Thoracic aorta endothelial cell (primary cell): ENCODE data around the gene KRTAP12-3. TPM values are rescaled to one million over a fixed set of nuclear protein-coding genes. Genes with fewer than 3 reads are reported as not detected.

ENCODE experiments used
- small RNA-seq: library from RNA; depleted of rRNA; stranded (forward); fragments of <200 nt; gene quantifications from one replicate; pipeline ENCODE3, GENCODE V24; 2012
- total RNA-seq: library from RNA; depleted of rRNA; stranded (reverse); fragments of >200 nt; gene quantifications from 2 replicates; pipeline ENCODE4 v1.2.3, GENCODE V29; 2012

The KRTAP12-3 gene
- not detected in 2 replicates for total RNA-seq

GRCh38 chr21:44657635-44658540 is at the start of gene KRTAP12-3:
TSS of gene KRTAP12-3 (plus strand) at chr21:44657932. CDS start at chr21:44657980, 48 bp downstream.

DNA sequence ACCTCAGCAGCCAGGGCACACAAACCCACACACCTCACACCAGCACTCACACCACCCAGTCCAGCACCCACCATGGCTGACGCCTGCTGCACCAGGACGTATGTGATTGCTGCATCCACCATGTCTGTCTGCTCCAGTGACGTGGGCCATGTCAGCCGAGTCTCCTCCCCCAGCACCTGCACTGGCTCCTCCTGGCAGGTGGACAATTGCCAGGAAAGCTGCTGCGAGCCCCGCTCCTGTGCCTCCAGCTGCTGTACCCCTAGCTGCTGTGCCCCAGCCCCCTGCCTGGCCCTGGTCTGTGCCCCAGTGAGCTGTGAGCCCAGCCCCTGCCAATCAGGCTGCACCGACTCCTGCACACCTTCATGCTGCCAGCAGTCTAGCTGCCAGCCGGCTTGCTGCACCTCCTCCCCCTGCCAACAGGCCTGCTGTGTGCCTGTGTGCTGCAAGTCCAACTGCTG is 45.7 kb upstream of the KRTAP12-3 start, which contains the start of gene KRTAP10-8:
Gene KRTAP10-8, plus strand, starts transcription at position 51 of the 458 bp plus-strand sequence. Its CDS starts 22 bp downstream, at position 73.

GRCh38 chr21:44626673-44627143 is 31.0 kb upstream of the KRTAP12-3 start, which contains the start of gene KRTAP10-9:
TSS of gene KRTAP10-9 (plus strand) at chr21:44627093. CDS start at chr21:44627172, 79 bp downstream.

DNA sequence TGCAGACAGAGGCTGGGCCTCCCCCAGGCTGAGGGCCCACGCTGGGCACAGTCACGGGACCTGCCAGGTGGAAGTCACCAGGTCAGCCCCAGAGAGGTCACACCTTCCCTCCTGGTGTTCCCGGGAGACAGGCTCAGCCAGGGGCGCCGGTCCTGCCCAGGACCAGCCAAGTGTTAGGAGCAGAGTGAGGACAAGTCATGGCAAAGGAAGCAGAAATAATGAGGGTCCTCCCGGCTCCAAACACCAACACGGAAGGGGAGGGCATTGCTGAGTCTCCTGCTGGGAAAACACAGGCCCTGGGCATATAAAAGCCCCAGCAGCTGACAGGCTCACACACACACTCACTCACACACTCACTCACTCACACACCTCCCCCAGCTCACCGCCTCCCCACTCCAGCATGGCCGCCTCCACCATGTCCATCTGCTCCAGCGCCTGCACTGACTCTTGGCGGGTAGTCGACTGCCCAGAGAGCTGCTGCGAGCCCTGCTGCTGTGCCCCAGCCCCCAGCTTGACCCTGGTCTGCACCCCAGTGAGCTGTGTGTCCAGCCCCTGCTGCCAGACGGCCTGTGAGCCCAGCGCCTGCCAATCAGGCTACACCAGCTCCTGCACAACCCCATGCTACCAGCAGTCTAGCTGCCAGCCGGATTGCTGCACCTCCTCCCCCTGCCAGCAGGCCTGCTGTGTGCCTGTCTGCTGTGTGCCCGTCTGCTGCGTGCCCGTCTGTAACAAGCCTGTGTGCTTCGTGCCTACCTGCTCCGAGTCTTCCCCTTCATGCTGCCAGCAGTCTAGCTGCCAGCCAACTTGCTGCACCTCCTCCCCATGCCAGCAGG is 20.5 kb upstream of the KRTAP12-3 start, which contains the start of gene KRTAP10-10:
Gene KRTAP10-10, plus strand, starts transcription at position 339 of the 833 bp plus-strand sequence. Its CDS starts 62 bp downstream, at position 401.

DNA sequence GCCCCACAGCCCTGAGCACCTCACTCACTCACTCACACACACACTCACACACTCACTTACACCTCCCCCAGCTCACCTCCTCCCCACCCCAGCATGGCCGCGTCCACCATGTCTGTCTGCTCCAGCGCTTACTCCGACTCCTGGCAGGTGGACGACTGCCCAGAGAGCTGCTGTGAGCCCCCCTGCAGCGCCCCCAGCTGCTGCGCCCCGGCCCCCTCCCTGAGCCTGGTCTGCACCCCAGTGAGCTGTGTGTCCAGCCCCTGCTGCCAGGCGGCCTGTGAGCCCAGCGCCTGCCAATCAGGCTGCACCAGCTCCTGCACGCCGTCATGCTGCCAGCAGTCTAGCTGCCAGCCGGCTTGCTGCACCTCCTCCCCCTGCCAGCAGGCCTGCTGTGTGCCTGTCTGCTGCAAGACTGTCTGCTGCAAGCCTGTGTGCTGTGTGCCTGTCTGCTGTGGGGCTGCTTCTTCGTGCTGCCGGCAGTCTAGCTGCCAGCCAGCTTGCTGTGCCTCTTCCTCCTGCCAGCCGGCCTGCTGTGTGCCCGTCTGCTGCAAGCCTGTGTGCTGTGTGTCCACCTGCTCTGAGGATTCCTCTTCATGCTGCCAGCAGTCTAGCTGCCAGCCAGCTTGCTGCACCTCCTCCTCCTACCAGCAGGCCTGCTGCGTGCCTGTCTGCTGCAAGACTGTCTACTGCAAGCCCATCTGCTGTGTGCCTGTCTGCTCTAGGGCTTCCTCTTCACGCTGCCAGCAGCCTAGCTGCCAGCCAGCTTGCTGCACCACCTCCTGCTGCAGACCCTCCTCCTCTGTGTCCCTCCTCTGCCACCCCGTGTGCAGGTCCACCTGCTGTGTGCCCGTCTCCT is 11.1 kb upstream of the KRTAP12-3 start, which contains the start of gene KRTAP10-11:
Gene KRTAP10-11, plus strand, starts transcription at position 49 of the 856 bp plus-strand sequence. Its CDS starts 45 bp downstream, at position 94.

DNA sequence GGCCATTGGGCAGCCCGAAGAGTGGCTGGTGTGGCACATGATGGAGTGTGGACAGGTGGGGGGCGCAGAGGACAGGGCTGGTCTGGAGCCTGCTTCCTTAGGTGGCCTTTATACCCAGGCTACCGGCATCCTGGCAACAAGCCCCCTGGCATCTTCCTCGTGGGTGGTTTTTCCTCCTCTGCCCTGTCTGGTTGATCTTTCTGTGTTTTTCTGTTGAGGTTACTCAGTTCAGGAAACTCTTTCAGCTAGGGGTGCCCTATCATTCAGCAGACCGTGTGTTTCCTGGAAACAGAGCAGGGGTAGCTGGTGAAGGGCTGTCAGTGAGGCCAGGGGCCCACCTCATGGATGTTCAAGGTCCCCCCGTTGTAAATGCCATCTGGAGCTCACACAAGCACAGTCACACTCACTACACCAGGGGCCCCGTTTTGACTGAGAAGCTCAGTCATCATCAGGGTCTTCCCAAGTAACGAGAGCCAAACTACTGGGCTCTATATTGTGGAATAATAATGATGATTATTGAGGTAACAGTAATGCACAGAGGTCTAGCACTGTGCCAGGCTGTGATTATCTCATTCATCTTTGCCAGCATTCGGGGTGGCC is 3.1 kb upstream of the KRTAP12-3 start, which contains the start of gene KRTAP12-4:
Gene KRTAP12-4, minus strand, starts transcription at position 84 of the 600 bp plus-strand sequence. Its CDS starts 45 bp downstream, at position 39.

GRCh38 chr21:44666401-44667320 is 8.9 kb downstream of the KRTAP12-3 start, which contains the start of gene KRTAP12-2:
TSS of gene KRTAP12-2 (minus strand) at chr21:44666927. CDS start at chr21:44666886, 41 bp downstream.

DNA sequence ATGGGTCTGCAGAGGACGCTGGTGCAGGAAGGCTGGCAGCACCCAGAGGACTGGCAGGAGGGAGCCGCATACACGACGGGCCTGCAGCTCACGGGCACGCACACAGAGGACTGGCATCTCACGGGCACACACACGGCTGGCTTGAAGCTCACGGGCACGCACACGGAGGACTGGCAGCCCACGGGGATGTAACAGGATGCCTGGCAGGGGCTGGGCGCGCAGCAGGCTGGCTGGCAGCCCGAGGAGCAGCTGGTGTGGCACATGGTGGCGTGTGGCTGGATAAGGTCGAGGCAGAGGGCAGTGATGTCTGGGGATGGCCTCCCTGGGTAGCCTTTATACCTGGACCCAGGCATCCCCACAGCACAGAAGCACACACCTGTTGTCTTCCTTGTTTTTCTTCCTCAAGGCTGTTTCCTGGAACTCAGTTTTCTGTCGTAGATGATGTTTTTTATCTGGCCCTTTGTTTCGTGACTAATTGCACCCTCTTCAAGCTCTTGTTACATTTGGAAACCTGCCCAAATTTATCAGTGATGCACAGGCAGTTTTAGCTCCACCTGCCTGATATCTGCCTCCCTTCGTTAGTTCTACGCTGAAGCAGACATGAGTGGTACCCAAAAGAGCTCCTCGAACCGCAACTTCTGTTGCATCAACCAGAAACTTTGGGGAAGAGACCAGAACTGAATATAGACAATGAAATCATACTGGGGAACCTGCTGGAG is 24.3 kb downstream of the KRTAP12-3 start, which contains the start of gene KRTAP12-1:
Gene KRTAP12-1, minus strand, starts transcription at position 303 of the 719 bp plus-strand sequence. Its CDS starts 40 bp downstream, at position 263.

GRCh38 chr21:44697172-44697810 is 39.6 kb downstream of the KRTAP12-3 start, which contains the start of gene KRTAP10-12:
TSS of gene KRTAP10-12 (plus strand) at chr21:44697172. CDS start at chr21:44697202, 30 bp downstream.

Small RNA genes within 50 kb of the gene (small RNA-seq; reads per million reads assigned to genes)
- not detected for gene KRTAP12-6P

Other genes starting within 250 kb of the KRTAP12-3 start
- gene LRRC3, start 202.4 kb upstream of the KRTAP12-3 start, total RNA-seq, result 2.4 and 3.0 TPM in 2 replicates
- gene KRTAP10-1, start 117.7 kb upstream of the KRTAP12-3 start, total RNA-seq, result not detected in 2 replicates
- gene KRTAP10-2, start 106.4 kb upstream of the KRTAP12-3 start, total RNA-seq, result not detected in 2 replicates
- not detected in 2 replicates for gene KRTAP10-3, start 99.1 kb upstream of the KRTAP12-3 start, total RNA-seq
- gene KRTAP10-4, start 84.2 kb upstream of the KRTAP12-3 start, total RNA-seq, result not detected in 2 replicates
- not detected in 2 replicates for gene KRTAP10-5, start 77.3 kb upstream of the KRTAP12-3 start, total RNA-seq
- gene KRTAP10-6, start 65.4 kb upstream of the KRTAP12-3 start, total RNA-seq, result not detected in 2 replicates
- gene KRTAP10-7, start 57.3 kb upstream of the KRTAP12-3 start, total RNA-seq, result not detected in 2 replicates
- not detected in 2 replicates for gene KRTAP10-8, start 45.9 kb upstream of the KRTAP12-3 start, total RNA-seq
- gene KRTAP10-9, start 30.8 kb upstream of the KRTAP12-3 start, total RNA-seq, result not detected in 2 replicates
- not detected in 2 replicates for gene KRTAP10-10, start 20.6 kb upstream of the KRTAP12-3 start, total RNA-seq
- gene KRTAP10-11, start 11.5 kb upstream of the KRTAP12-3 start, total RNA-seq, result not detected in 2 replicates
- gene KRTAP12-4, start 3.3 kb upstream of the KRTAP12-3 start, total RNA-seq, result not detected in 2 replicates
- gene KRTAP12-2, start 9.0 kb downstream of the KRTAP12-3 start, total RNA-seq, result not detected in 2 replicates
- gene KRTAP12-1, start 24.2 kb downstream of the KRTAP12-3 start, total RNA-seq, result not detected in 2 replicates
- gene KRTAP10-12, start 39.2 kb downstream of the KRTAP12-3 start, total RNA-seq, result not detected in 2 replicates
- not detected in 2 replicates for gene TSPEAR, start 53.6 kb downstream of the KRTAP12-3 start, total RNA-seq
- gene UBE2G2, start 143.9 kb downstream of the KRTAP12-3 start, total RNA-seq, result 131 and 158 TPM in 2 replicates
- gene SUMO3, start 160.1 kb downstream of the KRTAP12-3 start, total RNA-seq, result 110 and 111 TPM in 2 replicates
- gene PTTG1IP, start 215.8 kb downstream of the KRTAP12-3 start, total RNA-seq, result 288 and 300 TPM in 2 replicates